Breast epithelium (tissue), 4 donors: ENCODE data around the gene ALB. TPM values are rescaled to one million over a fixed set of nuclear protein-coding genes. Genes with fewer than 3 reads are reported as not detected.
"Not testable (repeated sequence)": the region's sequence is repeated elsewhere in the genome, so short reads cannot be mapped to it uniquely, and the experiment has no call there.

ENCODE experiments used
- DNase-seq, 2 donors: peaks; one replicate each; pipeline ENCODE4 v3.0.0-alpha.2; 2019; ENCODE audit warnings: low spot score in 2 of 2
- H3K27ac ChIP-seq, 2 donors: fragments of 200-600 bp; sonication (generic) in 1 of 2; one replicate each; pipeline ENCODE4 v1.5.1; 2016 to 2019; ENCODE audit warnings: mild to moderate bottlenecking in 1 of 2
- H3K27me3 ChIP-seq, 2 donors: fragments of 200-600 bp; sonication (generic) in 1 of 2; one replicate each; pipeline versions ENCODE4 v1.5.1 to v1.6.0; 2017 to 2019; ENCODE audit warnings: control low read depth in 1 of 2, mild to moderate bottlenecking in 1 of 2
- H3K36me3 ChIP-seq: fragments of 200-600 bp; one replicate; pipeline ENCODE4 v1.5.1; 2019
- H3K4me1 ChIP-seq, 2 donors: fragments of 200-600 bp; sonication (generic); one replicate each; pipeline ENCODE4 v1.5.1; 2016 to 2019; ENCODE audit warnings: control low read depth in 1 of 2
- H3K4me3 ChIP-seq, 3 donors: fragments of 200-600 bp; sonication (generic); 1 replicate in 2 of 3; 2 replicates in 1 of 3; pipeline ENCODE4 v1.5.1; 2016 to 2019; ENCODE audit warnings: mild to moderate bottlenecking in 3 of 3, moderate library complexity in 2 of 3
- H3K9me3 ChIP-seq, 2 donors: fragments of 200-600 bp; sonication (generic) in 1 of 2; one replicate each; pipeline ENCODE4 v1.5.1; 2016 to 2019; ENCODE audit warnings: control low read depth in 1 of 2
- CTCF ChIP-seq, 3 donors: fragments of 450-650 bp; IDR thresholded peaks; one replicate each; pipeline ENCODE4 v1.5.1; 2016 to 2017; ENCODE audit warnings: antibody characterized with exemption in 3 of 3, mild to moderate bottlenecking in 3 of 3, moderate library complexity in 3 of 3
- POLR2A ChIP-seq: fragments of 450-650 bp; IDR thresholded peaks from one replicate; pipeline ENCODE4 v1.6.1; 2016; ENCODE audit warnings: antibody characterized with exemption, mild to moderate bottlenecking, moderate library complexity
- POLR2AphosphoS5 ChIP-seq, 3 donors: sonication (generic); formaldehyde crosslinking; IDR thresholded peaks; one replicate each; pipeline ENCODE4 v1.6.1; 2017; ENCODE audit warnings: antibody characterized with exemption in 3 of 3
- intact Hi-C: fragments of 100-400 bp; cut with DNase I; formaldehyde crosslinking; loops from one replicate; pipeline ENCODE4 v1.15.1; 2023; ENCODE audit warnings: low total_unique reads
- total RNA-seq, 3 donors: library from RNA; depleted of rRNA; stranded (reverse); fragments of >200 nt; gene quantifications; one replicate each; pipeline ENCODE4 v1.1.0, GENCODE V29; 2016

ALB gene
- 1 to 10 TPM in 1 of 3 donors, under 1 TPM in 1, not detected in 1; 0.66 to 9.1 TPM for total RNA-seq

- Histone ChIP-seq H3K27me3 (no peaks in the 10 kb centered on the region), H3K4me3 (no peak within 1 kb of the TSS), H3K36me3 (no peaks in the 10 kb centered on the region), H3K27ac (no peak within 1 kb of the TSS), H3K4me1 (no peaks in the 10 kb centered on the region), H3K9me3 (no peaks in the 10 kb centered on the region)
- DNase-seq = no peak
- TF ChIP-seq POLR2A = no peak
- TF ChIP-seq CTCF (IDR thresholded peaks at IDR 0.05) = no peak
- no peak for TF ChIP-seq POLR2AphosphoS5 (IDR thresholded peaks at IDR 0.05)
- intact Hi-C loops = no loop called here
These were observed at the start of gene ALB for GRCh38 chr4:73404042-73404441. Gene ALB (plus strand): TSS chr4:73404287. CDS start chr4:73404328, 41 bp downstream.

GRCh38 chr4:73357174-73357573 is 46.9 kb upstream of the ALB start:
- peaks cover 14 to 17% of the 10 kb centered on the region in 2 donors for H3K9me3 ChIP-seq
- DNase-seq, H3K4me1 ChIP-seq, H3K36me3 ChIP-seq, H3K4me3 ChIP-seq, H3K27ac ChIP-seq, intact Hi-C loops, H3K27me3 ChIP-seq: not testable (repeated sequence)

- H3K27me3 ChIP-seq, H3K4me3 ChIP-seq, H3K27ac ChIP-seq, DNase-seq, H3K4me1 ChIP-seq, intact Hi-C loops, H3K9me3 ChIP-seq, H3K36me3 ChIP-seq: not testable (repeated sequence)
These were observed 34.4 kb upstream of the ALB start for GRCh38 chr4:73369506-73370199.

GRCh38 chr4:73375328-73375741 is 28.8 kb upstream of the ALB start:
- Histone ChIP-seq H3K27ac (no peak overlapping the region), H3K4me1 (no peaks in the 10 kb centered on the region), H3K27me3 (no peaks in the 10 kb centered on the region), H3K9me3 (no peaks in the 10 kb centered on the region), H3K36me3 (no peaks in the 10 kb centered on the region), H3K4me3 (no peak overlapping the region)
- intact Hi-C loops = no loop called here
- no peak for DNase-seq
- TF ChIP-seq POLR2A = no peak
- no peak for TF ChIP-seq CTCF (IDR thresholded peaks at IDR 0.05)
- TF ChIP-seq POLR2AphosphoS5 (IDR thresholded peaks at IDR 0.05) = no peak

GRCh38 chr4:73376251-73376650 is 27.8 kb upstream of the ALB start:
- Histone ChIP-seq H3K27ac (no peak overlapping the region), H3K27me3 (no peaks in the 10 kb centered on the region), H3K4me3 (no peak overlapping the region), H3K4me1 (no peaks in the 10 kb centered on the region), H3K36me3 (no peaks in the 10 kb centered on the region), H3K9me3 (no peaks in the 10 kb centered on the region)
- no peak for DNase-seq
- TF ChIP-seq POLR2AphosphoS5 (IDR thresholded peaks at IDR 0.05) (no peak), CTCF (IDR thresholded peaks at IDR 0.05) (no peak), POLR2A (no peak)
- intact Hi-C loops = no loop called here

- H3K9me3 ChIP-seq = no peaks in the 10 kb centered on the region
- H3K27me3 ChIP-seq = no peaks in the 10 kb centered on the region
- DNase-seq = no peak
- TF ChIP-seq POLR2AphosphoS5 (IDR thresholded peaks at IDR 0.05) (no peak), POLR2A (no peak), CTCF (IDR thresholded peaks at IDR 0.05) (no peak)
- no peaks in the 10 kb centered on the region for H3K4me1 ChIP-seq
- no peaks in the 10 kb centered on the region for H3K36me3 ChIP-seq
- intact Hi-C loops = no loop called here
- no peak overlapping the region for H3K4me3 ChIP-seq
- H3K27ac ChIP-seq = no peak overlapping the region
These were observed 27.1 kb upstream of the ALB start for GRCh38 chr4:73376976-73377375.
